ENCODE measurements around the gene GORAB.

The GORAB gene

GRCh38 chr1:170548497-170548896 is 16.5 kb downstream of the GORAB start:
- no peak for TF ChIP-seq CTCF (IDR thresholded peaks at IDR 0.05; ENCODE audit: insufficient read depth, missing control alignments)
- DNase-seq (ENCODE audit: insufficient read length, low spot score), result no peak
- FAIRE-seq, result peak; percentile 58

GRCh38 chr1:170555370-170555769 is 23.4 kb downstream of the GORAB start:
- FAIRE-seq (no peak), DNase-seq (ENCODE audit: insufficient read length, low spot score) (no peak)
- no peak for TF ChIP-seq CTCF (IDR thresholded peaks at IDR 0.05; ENCODE audit: insufficient read depth, missing control alignments)

GRCh38 chr1:170556917-170557316 is 25.0 kb downstream of the GORAB start:
- FAIRE-seq, result no peak
- no peak for DNase-seq (ENCODE audit: insufficient read length, low spot score)
- TF ChIP-seq CTCF (IDR thresholded peaks at IDR 0.05; ENCODE audit: insufficient read depth, missing control alignments), result no peak

GRCh38 chr1:170558731-170559130 is 26.8 kb downstream of the GORAB start:
- FAIRE-seq, result no peak
- DNase-seq (ENCODE audit: insufficient read length, low spot score), result no peak
- TF ChIP-seq CTCF (IDR thresholded peaks at IDR 0.05; ENCODE audit: insufficient read depth, missing control alignments), result no peak

GRCh38 chr1:170559166-170559565 is 27.2 kb downstream of the GORAB start:
- no peak for TF ChIP-seq CTCF (IDR thresholded peaks at IDR 0.05; ENCODE audit: insufficient read depth, missing control alignments)
- DNase-seq (ENCODE audit: insufficient read length, low spot score) (no peak), FAIRE-seq (no peak)

GRCh38 chr1:170560681-170561285 is 28.8 kb downstream of the GORAB start:
- FAIRE-seq, result peak; percentile 75
- TF ChIP-seq CTCF (IDR thresholded peaks at IDR 0.05; ENCODE audit: insufficient read depth, missing control alignments), result no peak
- no peak for DNase-seq (ENCODE audit: insufficient read length, low spot score)

- TF ChIP-seq CTCF (IDR thresholded peaks at IDR 0.05; ENCODE audit: insufficient read depth, missing control alignments), result no peak
- no peak for DNase-seq (ENCODE audit: insufficient read length, low spot score)
- FAIRE-seq, result no peak
Measured at GRCh38 chr1:170562646-170563338, 30.8 kb downstream of the GORAB start.

Measured in D721Med (cell line).